ENCODE data around the gene RABGAP1L. TPM values are rescaled to one million over a fixed set of nuclear protein-coding genes. Genes with fewer than 3 reads are reported as not detected.
"Not testable (repeated sequence)": the region's sequence is repeated elsewhere in the genome, so short reads cannot be mapped to it uniquely, and the experiment has no call there.

The RABGAP1L gene
- total RNA-seq, 4 donors from 2014 or later: 39.3 to 101 (median 63.7) TPM

GRCh38 chr1:174169342-174169741 is 10.0 kb downstream of the RABGAP1L start:
- H3K27ac ChIP-seq (replicated peaks in 1 of 4): no peak overlapping the region
- no peaks in the 10 kb centered on the region for H3K9me3 ChIP-seq
- H3K4me3 ChIP-seq: no peak overlapping the region
- H3K4me1 ChIP-seq: peaks cover 14 to 42% (median 20%) of the 10 kb centered on the region in 4 donors
- DNase-seq (ENCODE audit: extremely low spot score): no peak
- TF ChIP-seq POLR2AphosphoS5 (IDR thresholded peaks at IDR 0.05) (no peak), EP300 (IDR thresholded peaks at IDR 0.05) (no peak), CTCF (IDR thresholded peaks at IDR 0.05) (no peak), POLR2A (IDR thresholded peaks at IDR 0.05; ENCODE audit: low read depth) (no peak)
- WGBS: 90% methylated on average over 3 of the region's 3 CpGs
- no peaks in the 10 kb centered on the region for H3K27me3 ChIP-seq
- H3K36me3 ChIP-seq: no peaks in the 10 kb centered on the region
- intact Hi-C loops (cut with DNase I): loop anchor here (5.0 kb wide), 1 partner anchor 57 kb away; no protein-coding TSS in a partner anchor

GRCh38 chr1:174171073-174171472 is 11.8 kb downstream of the RABGAP1L start:
- Histone ChIP-seq H3K27ac (replicated peaks in 1 of 4) (no peak overlapping the region), H3K9me3 (no peaks in the 10 kb centered on the region), H3K27me3 (no peaks in the 10 kb centered on the region), H3K4me3 (no peak overlapping the region), H3K4me1 (peaks cover 10 to 26% (median 12%) of the 10 kb centered on the region in 4 donors), H3K36me3 (no peaks in the 10 kb centered on the region)
- intact Hi-C loops (cut with DNase I): no loop called here
- 100% methylated on average over 1 of the region's 1 CpG for WGBS
- no peak for TF ChIP-seq EP300 (IDR thresholded peaks at IDR 0.05)
- no peak for TF ChIP-seq CTCF (IDR thresholded peaks at IDR 0.05)
- TF ChIP-seq POLR2AphosphoS5 (IDR thresholded peaks at IDR 0.05): no peak
- TF ChIP-seq POLR2A (IDR thresholded peaks at IDR 0.05; ENCODE audit: low read depth): no peak
- no peak for DNase-seq (ENCODE audit: extremely low spot score)

- Histone ChIP-seq H3K4me1 (peaks cover 0 to 8% (median 4%) of the 10 kb centered on the region in 4 donors), H3K4me3 (no peak overlapping the region), H3K27ac (replicated peaks in 1 of 4) (no peak overlapping the region), H3K9me3 (no peaks in the 10 kb centered on the region), H3K36me3 (no peaks in the 10 kb centered on the region), H3K27me3 (no peaks in the 10 kb centered on the region)
- DNase-seq (ENCODE audit: extremely low spot score): no peak
- TF ChIP-seq EP300 (IDR thresholded peaks at IDR 0.05) (no peak), CTCF (IDR thresholded peaks at IDR 0.05) (no peak), POLR2AphosphoS5 (IDR thresholded peaks at IDR 0.05) (no peak), POLR2A (IDR thresholded peaks at IDR 0.05; ENCODE audit: low read depth) (no peak)
- intact Hi-C loops (cut with DNase I): no loop called here
- WGBS: 92% methylated on average over 6 of the region's 6 CpGs
These were observed 15.4 kb downstream of the RABGAP1L start for GRCh38 chr1:174174461-174175329.

- H3K36me3 ChIP-seq; H3K27ac ChIP-seq (replicated peaks in 1 of 4); H3K9me3 ChIP-seq; DNase-seq (ENCODE audit: extremely low spot score); H3K4me3 ChIP-seq; intact Hi-C loops (cut with DNase I); H3K27me3 ChIP-seq: not testable (repeated sequence)
- 87% methylated on average over 2 of the region's 2 CpGs for WGBS
- peaks cover 4 to 36% (median 12%) of the 10 kb centered on the region in 4 donors for H3K4me1 ChIP-seq
These were observed 19.1 kb downstream of the RABGAP1L start for GRCh38 chr1:174178459-174178858.

GRCh38 chr1:174189428-174190062 is 30.2 kb downstream of the RABGAP1L start:
- intact Hi-C loops (cut with DNase I): no loop called here
- Histone ChIP-seq H3K27me3 (no peaks in the 10 kb centered on the region), H3K4me3 (no peak overlapping the region), H3K9me3 (peaks cover 0 to 7% (median 4%) of the 10 kb centered on the region in 4 donors), H3K27ac (replicated peaks in 1 of 4) (no peak overlapping the region), H3K36me3 (no peaks in the 10 kb centered on the region), H3K4me1 (peaks cover 9 to 34% (median 18%) of the 10 kb centered on the region in 4 donors)
- TF ChIP-seq POLR2A (IDR thresholded peaks at IDR 0.05; ENCODE audit: low read depth) (no peak), CTCF (IDR thresholded peaks at IDR 0.05) (no peak), POLR2AphosphoS5 (IDR thresholded peaks at IDR 0.05) (no peak), EP300 (IDR thresholded peaks at IDR 0.05) (no peak)
- 89% methylated on average over 4 of the region's 4 CpGs for WGBS
- DNase-seq (ENCODE audit: extremely low spot score): no peak
